IPS-18a (cell line): Measurements from ENCODE around the gene NCAN.
"Not testable (repeated sequence)": the region's sequence is repeated elsewhere in the genome, so short reads cannot be mapped to it uniquely, and the experiment has no call there.

ENCODE experiments used
- H3K27ac ChIP-seq: one replicate; pipeline ENCODE4 v1.5.1; 2013; ENCODE audit warnings: low read length
- H3K27me3 ChIP-seq: one replicate; pipeline ENCODE4 v1.6.1; 2013; ENCODE audit warnings: mild to moderate bottlenecking, low read length; ENCODE audit not compliant: control insufficient read depth, insufficient read depth
- H3K36me3 ChIP-seq: one replicate; pipeline ENCODE4 v1.6.1; 2013; ENCODE audit warnings: low read depth, low read length; ENCODE audit not compliant: control insufficient read depth
- H3K4me1 ChIP-seq: one replicate; pipeline ENCODE4 v1.6.1; 2013; ENCODE audit warnings: low read depth, low read length; ENCODE audit not compliant: control insufficient read depth
- H3K4me3 ChIP-seq: one replicate; pipeline ENCODE4 v1.5.1; 2013; ENCODE audit warnings: low read length
- H3K9ac ChIP-seq: one replicate; pipeline ENCODE4 v1.6.1; 2013; ENCODE audit warnings: mild to moderate bottlenecking, low read length, moderate library complexity
- H3K9me3 ChIP-seq: one replicate; pipeline ENCODE4 v1.6.1; 2013; ENCODE audit warnings: low read depth, low read length; ENCODE audit not compliant: control insufficient read depth

NCAN gene

GRCh38 chr19:19230999-19231398 is 19.2 kb downstream of the NCAN start:
- Histone ChIP-seq H3K4me3 (no peak overlapping the region), H3K27ac (no peak overlapping the region), H3K9me3 (peaks cover 7% of the 10 kb centered on the region), H3K27me3 (peaks cover 5% of the 10 kb centered on the region), H3K36me3 (no peaks in the 10 kb centered on the region), H3K9ac (no peak overlapping the region), H3K4me1 (no peaks in the 10 kb centered on the region)

- no peaks in the 10 kb centered on the region for H3K36me3 ChIP-seq
- no peak overlapping the region for H3K27ac ChIP-seq
- H3K27me3 ChIP-seq, result no peaks in the 10 kb centered on the region
- no peak overlapping the region for H3K9ac ChIP-seq
- no peak overlapping the region for H3K4me3 ChIP-seq
- H3K4me1 ChIP-seq, result no peaks in the 10 kb centered on the region
- peaks cover 7% of the 10 kb centered on the region for H3K9me3 ChIP-seq
Observed at GRCh38 chr19:19232261-19232721, 20.5 kb downstream of the NCAN start.

- no peaks in the 10 kb centered on the region for H3K36me3 ChIP-seq
- no peak overlapping the region for H3K9ac ChIP-seq
- H3K27ac ChIP-seq, result no peak overlapping the region
- H3K27me3 ChIP-seq, result no peaks in the 10 kb centered on the region
- no peak overlapping the region for H3K4me3 ChIP-seq
- H3K9me3 ChIP-seq, result peaks cover 7% of the 10 kb centered on the region
- H3K4me1 ChIP-seq, result no peaks in the 10 kb centered on the region
Observed at GRCh38 chr19:19234220-19234816, 22.6 kb downstream of the NCAN start.

- Histone ChIP-seq H3K27ac (no peak overlapping the region), H3K36me3 (no peaks in the 10 kb centered on the region), H3K9ac (no peak overlapping the region), H3K4me1 (no peaks in the 10 kb centered on the region), H3K27me3 (no peaks in the 10 kb centered on the region), H3K4me3 (no peak overlapping the region), H3K9me3 (peaks cover 7% of the 10 kb centered on the region)
Observed at GRCh38 chr19:19236173-19236572, 24.4 kb downstream of the NCAN start.

GRCh38 chr19:19238126-19238894 is 26.6 kb downstream of the NCAN start:
- Histone ChIP-seq H3K4me1 (no peaks in the 10 kb centered on the region), H3K9me3 (peaks cover 7% of the 10 kb centered on the region), H3K4me3 (no peak overlapping the region), H3K27ac (no peak overlapping the region), H3K27me3 (no peaks in the 10 kb centered on the region), H3K9ac (no peak overlapping the region), H3K36me3 (no peaks in the 10 kb centered on the region)

GRCh38 chr19:19239675-19240074 is 27.9 kb downstream of the NCAN start:
- Histone ChIP-seq H3K4me1 (no peaks in the 10 kb centered on the region), H3K36me3 (no peaks in the 10 kb centered on the region), H3K9ac (no peak overlapping the region), H3K27ac (no peak overlapping the region), H3K27me3 (no peaks in the 10 kb centered on the region), H3K9me3 (peaks cover 3% of the 10 kb centered on the region), H3K4me3 (no peak overlapping the region)

GRCh38 chr19:19240476-19240875 is 28.7 kb downstream of the NCAN start:
- Histone ChIP-seq H3K4me1 (no peaks in the 10 kb centered on the region), H3K27me3 (no peaks in the 10 kb centered on the region), H3K9me3 (no peaks in the 10 kb centered on the region), H3K27ac (no peak overlapping the region), H3K4me3 (no peak overlapping the region), H3K9ac (no peak overlapping the region), H3K36me3 (no peaks in the 10 kb centered on the region)

GRCh38 chr19:19250196-19250801 is 38.5 kb downstream of the NCAN start:
- Histone ChIP-seq H3K27ac (no peak overlapping the region), H3K36me3 (no peaks in the 10 kb centered on the region), H3K9ac (no peak overlapping the region), H3K4me3 (no peak overlapping the region), H3K9me3 (no peaks in the 10 kb centered on the region), H3K27me3 (peaks cover 12% of the 10 kb centered on the region), H3K4me1 (no peaks in the 10 kb centered on the region)

GRCh38 chr19:19253409-19253808 is 41.7 kb downstream of the NCAN start:
- H3K27me3 ChIP-seq, result peaks cover 12% of the 10 kb centered on the region
- H3K36me3 ChIP-seq, H3K4me1 ChIP-seq, H3K4me3 ChIP-seq, H3K9me3 ChIP-seq, H3K27ac ChIP-seq, H3K9ac ChIP-seq: not testable (repeated sequence)

GRCh38 chr19:19256072-19256969 is 44.6 kb downstream of the NCAN start:
- no peaks in the 10 kb centered on the region for H3K4me1 ChIP-seq

GRCh38 chr19:19257137-19257536 is 45.4 kb downstream of the NCAN start:
- Histone ChIP-seq H3K4me3 (no peak overlapping the region), H3K9me3 (no peaks in the 10 kb centered on the region), H3K4me1 (peaks cover 3% of the 10 kb centered on the region), H3K9ac (no peak overlapping the region), H3K27me3 (peaks cover 13% of the 10 kb centered on the region), H3K27ac (no peak overlapping the region), H3K36me3 (peaks cover 5% of the 10 kb centered on the region)

More at GRCh38 chr19:19256072-19256969, 44.6 kb downstream of the NCAN start:
- Histone ChIP-seq H3K36me3 (peaks cover 5% of the 10 kb centered on the region), H3K4me3 (no peak overlapping the region), H3K27me3 (peaks cover 18% of the 10 kb centered on the region), H3K27ac (no peak overlapping the region), H3K9ac (no peak overlapping the region), H3K9me3 (no peaks in the 10 kb centered on the region)
